GM23248 (cell line): ENCODE data around the gene MINDY4. TPM values are rescaled to one million over a fixed set of nuclear protein-coding genes. Genes with fewer than 3 reads are reported as not detected.

ENCODE experiments used
- DNase-seq: peaks from one replicate; pipeline ENCODE4 v3.0.0-alpha.2; 2015
- H2AFZ ChIP-seq: fragments of 200-600 bp; sonication (generic); 2 replicates; pipeline ENCODE4 v1.6.1; 2016; ENCODE audit warnings: antibody characterized with exemption
- H3F3A ChIP-seq: fragments of 200-600 bp; sonication (generic); 2 replicates; pipeline ENCODE4 v1.6.1; 2016; ENCODE audit warnings: mild to moderate bottlenecking, antibody characterized with exemption, mixed run types; ENCODE audit not compliant: insufficient read depth
- H3K27ac ChIP-seq: fragments of 200-600 bp; sonication (generic); 2 replicates; pipeline ENCODE4 v1.5.1; 2016; ENCODE audit warnings: mild to moderate bottlenecking
- H3K27me3 ChIP-seq: fragments of 200-600 bp; sonication (generic); replicated peaks from 2 replicates; pipeline ENCODE4 v1.6.1; 2016; ENCODE audit warnings: mild to moderate bottlenecking; ENCODE audit not compliant: insufficient read depth
- H3K36me3 ChIP-seq: fragments of 200-600 bp; sonication (generic); 2 replicates; pipeline ENCODE4 v1.6.1; 2016; ENCODE audit warnings: low read depth, mild to moderate bottlenecking
- H3K4me1 ChIP-seq: fragments of 200-600 bp; sonication (generic); 2 replicates; pipeline ENCODE4 v1.6.1; 2016; ENCODE audit warnings: mild to moderate bottlenecking; ENCODE audit not compliant: insufficient read depth
- H3K4me2 ChIP-seq: fragments of 200-600 bp; sonication (generic); one replicate; pipeline ENCODE4 v1.6.1; 2016; ENCODE audit warnings: mild to moderate bottlenecking; ENCODE audit not compliant: unreplicated experiment
- H3K4me3 ChIP-seq: fragments of 200-600 bp; sonication (generic); 2 replicates; pipeline ENCODE4 v1.5.1; 2016; ENCODE audit warnings: mild to moderate bottlenecking
- H3K79me2 ChIP-seq: fragments of 200-600 bp; sonication (generic); 2 replicates; pipeline ENCODE4 v1.6.1; 2016; ENCODE audit warnings: mild to moderate bottlenecking; ENCODE audit not compliant: insufficient read depth
- H3K9ac ChIP-seq: fragments of 200-600 bp; sonication (generic); 2 replicates; pipeline ENCODE4 v1.6.1; 2016; ENCODE audit warnings: mild to moderate bottlenecking
- H3K9me2 ChIP-seq: fragments of 200-600 bp; sonication (generic); 2 replicates; pipeline ENCODE4 v1.6.1; 2016; ENCODE audit warnings: mixed run types, mild to moderate bottlenecking, moderate library complexity; ENCODE audit not compliant: insufficient read depth
- H3K9me3 ChIP-seq: fragments of 200-600 bp; sonication (generic); one replicate; pipeline ENCODE4 v1.6.1; 2017; ENCODE audit warnings: low read depth
- H4K20me1 ChIP-seq: fragments of 200-600 bp; sonication (generic); 2 replicates; pipeline ENCODE4 v1.6.0; 2016; ENCODE audit not compliant: insufficient read depth
- EZH2 ChIP-seq: fragments of 200-600 bp; sonication (generic); IDR thresholded peaks from 2 replicates; pipeline ENCODE4 v1.6.1; 2018; ENCODE audit warnings: antibody characterized with exemption, mild to moderate bottlenecking; ENCODE audit not compliant: insufficient read depth, poor library complexity, severe bottlenecking
- EZH2phosphoT487 ChIP-seq: fragments of 200-600 bp; sonication (generic); IDR thresholded peaks from 2 replicates; pipeline ENCODE4 v1.6.1; 2018; ENCODE audit warnings: antibody characterized with exemption, moderate library complexity, mild to moderate bottlenecking, low read depth; ENCODE audit not compliant: insufficient read depth
- WGBS, 2 experiments: methylation state at CpG; one replicate each; pipeline ENCODE4 v1.1.6; 2015 to 2017; ENCODE audit warnings: low lambda C conversion rate in 2 of 2, low coverage in 1 of 2; ENCODE audit errors: missing lambda C conversion rate in 2 of 2; 5-methylcytosine and 5-hydroxymethylcytosine counted together
- in situ Hi-C: fragments of 300-500 bp; cut with MboI; formaldehyde crosslinking; loops from 2 replicates; pipeline ENCODE4 v1.15.0; 2020
- polyA plus RNA-seq: library from polyadenylated mRNA; unstranded; fragments of >200 nt; fragmentation: Nextera tagmentation; extraction: Ambion mirVana; gene quantifications from 2 replicates; pipeline ENCODE4 v1.2.1, GENCODE V29; 2016
- total RNA-seq: library from RNA; depleted of rRNA; stranded (reverse); fragments of >200 nt; shearing (Covaris generic); gene quantifications from 2 replicates; pipeline ENCODE4 v1.2.3, GENCODE V29; 2014; rRNA removed

MINDY4 gene
- total RNA-seq: 1.8 and 3.5 TPM in 2 replicates
- 2.5 and 2.6 TPM in 2 replicates for polyA plus RNA-seq

DNA sequence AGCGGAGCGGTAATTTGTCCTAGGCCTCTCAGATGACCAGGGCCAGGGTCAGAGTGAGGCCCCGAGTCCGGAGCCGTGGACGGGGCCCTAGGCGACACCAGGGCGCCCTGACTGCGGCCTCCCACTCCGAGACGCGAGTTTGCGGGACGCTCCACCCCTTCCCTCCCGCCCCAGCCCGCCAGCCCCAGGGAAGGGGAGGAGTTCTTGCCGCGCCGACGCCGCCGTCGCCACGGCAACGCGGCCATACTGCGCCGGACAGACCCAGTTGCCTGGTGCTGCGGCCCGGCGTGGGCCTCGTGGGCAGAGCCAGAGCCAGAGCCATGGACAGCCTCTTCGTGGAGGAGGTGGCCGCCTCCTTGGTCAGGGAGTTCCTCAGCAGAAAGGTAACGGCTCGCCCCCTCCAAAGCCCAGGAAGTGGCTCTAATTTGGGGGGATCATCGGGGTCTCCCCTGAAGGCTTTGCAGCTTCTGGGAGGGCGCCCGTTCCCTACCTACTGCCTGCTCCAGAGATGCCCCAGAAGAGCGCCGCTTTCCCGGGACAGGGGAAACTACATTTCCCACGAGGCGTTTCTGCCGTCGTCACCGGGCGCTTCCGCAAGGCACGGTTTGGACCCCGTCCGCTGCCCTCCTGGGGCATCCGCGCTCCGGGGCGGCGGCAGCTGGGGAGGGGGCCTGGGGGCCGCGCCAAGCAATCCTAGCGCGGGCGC lies at the start of gene MINDY4:
MINDY4 (plus strand) TSS at position 244 of the 706 bp plus-strand sequence; CDS start at position 321, 77 bp downstream.
- Histone ChIP-seq H3K9me3 (no peaks in the 10 kb centered on the region), H3K27ac (peak within 1 kb of the TSS; percentile 17; the same call in 1 of the 2 replicates), H3F3A (peaks cover 8% of the 10 kb centered on the region; the same call in 1 of the 2 replicates), H2AFZ (peak within 1 kb of the TSS; percentile 92), H3K36me3 (no peaks in the 10 kb centered on the region), H4K20me1 (no peaks in the 10 kb centered on the region), H3K4me1 (no peaks in the 10 kb centered on the region), H3K79me2 (peaks cover 10% of the 10 kb centered on the region; the same call in 1 of the 2 replicates), H3K27me3 (no peaks in the 10 kb centered on the region), H3K9me2 (no peaks in the 10 kb centered on the region), H3K4me2 (peak within 1 kb of the TSS; percentile 90), H3K4me3 (peak within 1 kb of the TSS; percentile 93), H3K9ac (peak within 1 kb of the TSS; percentile 82)
- peak; percentile 85 for DNase-seq
- TF ChIP-seq EZH2phosphoT487: no peak
- TF ChIP-seq EZH2: no peak
- WGBS, 2 experiments: 4 to 6% methylated on average over 51 to 53 of the region's 62 CpGs
- in situ Hi-C loops: no loop called here

DNA sequence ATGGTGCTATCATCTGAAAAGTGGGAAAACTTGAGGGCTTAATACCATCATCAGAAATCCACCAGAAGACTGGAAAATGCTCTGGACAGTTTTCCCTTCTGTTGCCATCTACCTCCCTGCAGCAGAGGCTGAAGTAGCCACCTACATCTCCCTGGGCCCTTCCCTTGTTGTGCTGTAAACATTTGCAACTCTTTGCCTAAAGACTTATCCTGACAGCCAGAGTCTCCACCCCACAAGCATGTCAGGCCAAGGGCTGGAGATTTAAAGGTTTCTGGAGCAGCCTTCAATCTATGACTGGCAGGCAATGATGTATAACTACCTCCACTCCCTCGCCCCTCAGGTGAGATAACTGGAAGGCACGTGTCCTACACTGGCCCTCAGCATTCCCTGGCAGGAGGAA lies 49.0 kb upstream of the MINDY4 start:
- Histone ChIP-seq H3K9ac (no peak overlapping the region), H4K20me1 (no peaks in the 10 kb centered on the region), H3K4me3 (no peak overlapping the region), H3K4me2 (no peak overlapping the region), H3K9me3 (no peaks in the 10 kb centered on the region), H3K27me3 (peaks cover 29% of the 10 kb centered on the region), H3K36me3 (no peaks in the 10 kb centered on the region), H3F3A (no peaks in the 10 kb centered on the region), H3K4me1 (no peaks in the 10 kb centered on the region), H3K79me2 (no peaks in the 10 kb centered on the region), H3K27ac (no peak overlapping the region), H2AFZ (no peak overlapping the region), H3K9me2 (no peaks in the 10 kb centered on the region)
- in situ Hi-C loops: no loop called here
- WGBS, 2 experiments: 13 to 19% methylated on average over 2 of the region's 2 CpGs
- no peak for DNase-seq
- TF ChIP-seq EZH2: no peak
- no peak for TF ChIP-seq EZH2phosphoT487

DNA sequence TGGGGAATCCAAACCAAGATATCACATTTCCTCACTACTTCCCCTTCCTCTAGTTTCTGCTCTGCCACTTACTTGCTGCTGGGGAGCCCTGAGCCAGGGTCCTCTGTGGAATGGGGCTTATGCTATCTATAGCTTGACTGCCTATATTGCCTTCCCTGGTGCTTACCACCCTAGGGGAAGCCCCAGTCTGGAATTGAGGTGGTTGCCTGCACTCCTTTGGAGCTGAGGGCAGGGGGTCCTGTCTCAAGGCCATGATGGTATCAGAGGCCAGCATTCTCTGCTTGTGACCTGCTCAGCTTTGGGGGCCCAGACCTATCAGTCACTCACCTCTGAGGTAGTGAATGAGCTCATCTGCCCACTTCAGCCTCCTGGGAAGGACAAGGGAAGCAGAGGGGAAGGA lies 48.5 kb upstream of the MINDY4 start:
- H3K4me3 ChIP-seq: no peak overlapping the region
- H3K79me2 ChIP-seq: no peaks in the 10 kb centered on the region
- H3K27ac ChIP-seq: no peak overlapping the region
- H3K9me2 ChIP-seq: no peaks in the 10 kb centered on the region
- H3F3A ChIP-seq: no peaks in the 10 kb centered on the region
- no peaks in the 10 kb centered on the region for H3K36me3 ChIP-seq
- in situ Hi-C loops: no loop called here
- no peak overlapping the region for H3K9ac ChIP-seq
- H4K20me1 ChIP-seq: no peaks in the 10 kb centered on the region
- H3K27me3 ChIP-seq: peaks cover 29% of the 10 kb centered on the region
- H3K4me1 ChIP-seq: no peaks in the 10 kb centered on the region
- H3K4me2 ChIP-seq: no peak overlapping the region
- no peak overlapping the region for H2AFZ ChIP-seq
- no peaks in the 10 kb centered on the region for H3K9me3 ChIP-seq
- DNase-seq: no peak
- no peak for TF ChIP-seq EZH2
- TF ChIP-seq EZH2phosphoT487: no peak

DNA sequence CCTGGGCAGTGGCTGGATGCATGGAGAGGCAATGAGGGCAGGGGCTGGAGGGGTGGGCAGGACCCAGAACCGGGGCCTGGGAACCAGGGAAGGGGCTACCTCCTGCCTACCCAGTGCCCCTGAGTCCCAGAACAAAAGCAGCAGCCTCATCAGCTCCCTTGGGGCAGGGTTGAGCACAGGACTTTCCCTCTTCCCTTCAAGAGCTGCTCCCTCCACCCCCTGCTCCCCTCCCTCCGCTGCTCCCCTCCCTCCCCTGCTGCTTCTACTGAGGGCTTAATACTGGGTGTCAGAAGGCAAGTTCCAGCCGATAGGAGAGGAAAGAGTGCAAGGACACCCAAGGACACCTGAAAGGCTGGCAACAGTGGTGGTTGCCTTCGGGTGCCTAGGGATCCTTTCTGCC lies 47.4 kb upstream of the MINDY4 start:
- H3K4me1 ChIP-seq: no peaks in the 10 kb centered on the region
- 8 to 25% methylated on average over 2 to 4 of the region's 4 CpGs for WGBS, 2 experiments
- in situ Hi-C loops: no loop called here
- no peak overlapping the region for H3K4me2 ChIP-seq
- no peak overlapping the region for H3K9ac ChIP-seq
- TF ChIP-seq EZH2 (no peak), EZH2phosphoT487 (no peak)
- peaks cover 29% of the 10 kb centered on the region for H3K27me3 ChIP-seq
- no peaks in the 10 kb centered on the region for H3K9me3 ChIP-seq
- no peak overlapping the region for H2AFZ ChIP-seq
- no peak overlapping the region for H3K4me3 ChIP-seq
- no peak overlapping the region for H3K27ac ChIP-seq
- H3K36me3 ChIP-seq: no peaks in the 10 kb centered on the region
- DNase-seq: no peak
- no peaks in the 10 kb centered on the region for H4K20me1 ChIP-seq
- no peaks in the 10 kb centered on the region for H3K9me2 ChIP-seq
- no peaks in the 10 kb centered on the region for H3K79me2 ChIP-seq
- H3F3A ChIP-seq: no peaks in the 10 kb centered on the region
